Body of pancreas (tissue), 4 donors: Measurements from ENCODE around the gene CNOT1.

Experiments
- CTCF ChIP-seq, 7 experiments: fragments of 450-650 bp in 4 of 7; fragments of 200-600 bp in 3 of 7; sonication (generic) in 3 of 7; IDR thresholded peaks; one replicate each; pipeline ENCODE4 v1.5.1; 2016 to 2019; ENCODE audit warnings: antibody characterized with exemption in 7 of 7
- POLR2A ChIP-seq, 3 donors: fragments of 450-650 bp; IDR thresholded peaks; one replicate each; pipeline ENCODE4 v1.6.1; 2016; ENCODE audit warnings: antibody characterized with exemption in 3 of 3, mild to moderate bottlenecking in 2 of 3

- TF ChIP-seq CTCF (IDR thresholded peaks at IDR 0.05) (no peak), POLR2A (IDR thresholded peaks at IDR 0.05) (no peak)
Observed at GRCh38 chr16:58644108-58644507, 14.5 kb upstream of the CNOT1 start.
